GM12878 (cell line): ENCODE results near the gene TRDMT1. TPM values are rescaled to one million over a fixed set of nuclear protein-coding genes. Genes with fewer than 3 reads are reported as not detected.

Experiments used
- ATAC-seq: fragments of 200-7000 bp; cut with Tn5 transposase; 3 replicates; pipeline ENCODE4 v1.9.1; 2020; ENCODE audit warnings: mild to moderate bottlenecking, moderate library complexity
- BruUV-seq: library from RNA; stranded (reverse); fragments of 400-500 nt; replicated peaks from 2 replicates; lab custom pipeline; 2021; lab: Mats Ljungman, UMichigan
- CTCF ChIA-PET: fragments of 300-600 bp; sonication (Branson Sonifier 250); formaldehyde crosslinking; extraction: SDS; loops from one replicate; lab custom pipeline; 2021; ENCODE audit warnings: inconsistent platforms; lab: Yijun Ruan, JAX
- POLR2A ChIA-PET: fragments of 350-600 bp; formaldehyde crosslinking; extraction: SDS; loops from one replicate; lab custom pipeline; 2021; ENCODE audit warnings: inconsistent platforms; lab: Charles Lee
- RAD21 ChIA-PET: fragments of 300-600 bp; sonication (Branson Sonifier 250); formaldehyde crosslinking; loops from one replicate; lab custom pipeline; 2023; ENCODE audit warnings: antibody characterized with exemption; ENCODE audit not compliant: unreplicated experiment; lab: Charles Lee
- SMC1A ChIA-PET: fragments of 300-600 bp; sonication (Branson Sonifier 250); formaldehyde crosslinking; loops from one replicate; lab custom pipeline; 2023; ENCODE audit not compliant: unreplicated experiment, uncharacterized antibody; lab: Charles Lee
- DNase-seq: peaks from one replicate; pipeline ENCODE4 v3.0.0-alpha.2; 2011; ENCODE audit warnings: low read depth, low spot score
- FAIRE-seq: peaks from 3 replicates; lab custom pipeline; 2011; peaks lifted over from hg19 to GRCh38; lab: Jason Lieb, UNC
- H2AFZ ChIP-seq: 2 replicates; pipeline ENCODE4 v1.6.0; 2011; ENCODE audit warnings: low read depth, low read length, control low read depth; ENCODE audit not compliant: control insufficient read depth
- H3K27ac ChIP-seq: 2 replicates; pipeline ENCODE4 v1.5.1; 2011; ENCODE audit warnings: control low read depth; ENCODE audit not compliant: control insufficient read depth, insufficient read depth
- H3K27me3 ChIP-seq, 2 experiments: replicated peaks in 1 of 2; 2 replicates each; pipeline versions ENCODE4 v1.6.0 to v1.6.1; 2011; ENCODE audit warnings: low read length in 1 of 2; ENCODE audit not compliant: control insufficient read depth in 2 of 2, insufficient read depth in 2 of 2
- H3K36me3 ChIP-seq, 2 experiments: 2 replicates each; pipeline ENCODE4 v1.5.1; 2011; ENCODE audit warnings: low read length in 1 of 2; ENCODE audit not compliant: control insufficient read depth in 2 of 2, insufficient read depth in 2 of 2
- H3K4me1 ChIP-seq: 2 replicates; pipeline ENCODE4 v1.6.1; 2011; ENCODE audit warnings: mild to moderate bottlenecking, low read length, moderate library complexity, mixed read lengths; ENCODE audit not compliant: control insufficient read depth, insufficient read depth
- H3K4me2 ChIP-seq: 2 replicates; pipeline ENCODE4 v1.6.0; 2011; ENCODE audit warnings: control low read depth; ENCODE audit not compliant: control insufficient read depth, insufficient read depth
- H3K4me3 ChIP-seq: fragments of 200-600 bp; sonication (generic); 2 replicates; pipeline ENCODE4 v1.5.1; 2016
- H3K79me2 ChIP-seq: 2 replicates; pipeline ENCODE4 v1.6.0; 2011; ENCODE audit warnings: low read length; ENCODE audit not compliant: control insufficient read depth, insufficient read depth
- H3K9ac ChIP-seq: 2 replicates; pipeline ENCODE4 v1.8.0; 2011; ENCODE audit warnings: low read length, control low read depth, mixed read lengths; ENCODE audit not compliant: control insufficient read depth, insufficient read depth
- H3K9me3 ChIP-seq: replicated peaks from 3 replicates; pipeline ENCODE4 v1.5.1; 2011; ENCODE audit warnings: mild to moderate bottlenecking, low read length; ENCODE audit not compliant: control insufficient read depth, insufficient read depth
- H4K20me1 ChIP-seq: 2 replicates; pipeline ENCODE4 v1.6.0; 2011; ENCODE audit not compliant: control insufficient read depth, insufficient read depth
- ASH2L ChIP-seq: fragments of 300-600, 200-600 bp; sonication (generic); IDR thresholded peaks from 2 replicates; pipeline ENCODE4 v1.6.1; 2017; ENCODE audit warnings: low read depth, mild to moderate bottlenecking, borderline replicate concordance
- ATF3 ChIP-seq: IDR thresholded peaks from 2 replicates; pipeline ENCODE4 v1.6.1; 2011; ENCODE audit warnings: low read depth, mild to moderate bottlenecking, low read length, moderate library complexity, borderline replicate concordance; ENCODE audit errors: extremely low read depth
- CBX5 ChIP-seq: sonication (generic); IDR thresholded peaks from 2 replicates; pipeline ENCODE4 v1.6.1; 2016; ENCODE audit warnings: low read depth, moderate library complexity, mild to moderate bottlenecking, inconsistent platforms
- CHD1 ChIP-seq: IDR thresholded peaks from 2 replicates; pipeline ENCODE4 v1.6.1; 2012; ENCODE audit warnings: low read depth, low read length, improper control_type of control experiment
- CREB1 ChIP-seq: IDR thresholded peaks from 2 replicates; pipeline ENCODE4 v1.6.1; 2012; ENCODE audit warnings: low read depth, mild to moderate bottlenecking, inconsistent platforms
- ETV6 ChIP-seq, 2 experiments: fragments of 450-650 bp in 1 of 2; IDR thresholded peaks in 1 of 2; conservative IDR thresholded peaks in 1 of 2; 2 replicates each; pipeline ENCODE4 v1.6.1; 2014; ENCODE audit warnings: antibody characterized with exemption in 1 of 2, borderline replicate concordance in 1 of 2, low read depth in 1 of 2, mild to moderate bottlenecking in 1 of 2, moderate library complexity in 1 of 2
- IKZF2 ChIP-seq, 2 experiments: fragments of 450-650 bp; IDR thresholded peaks; 2 replicates each; pipeline ENCODE4 v1.6.1; 2017; ENCODE audit warnings: mild to moderate bottlenecking in 2 of 2, moderate library complexity in 2 of 2
- MLLT1 ChIP-seq: fragments of 450-650 bp; IDR thresholded peaks from 2 replicates; pipeline ENCODE4 v1.6.1; 2016; ENCODE audit warnings: mild to moderate bottlenecking
- MYC ChIP-seq: IDR thresholded peaks from 2 replicates; pipeline ENCODE4 v1.6.1; 2011; ENCODE audit warnings: mild to moderate bottlenecking, low read length, moderate library complexity, inconsistent platforms; ENCODE audit not compliant: insufficient read depth, insufficient replicate concordance, insufficient read length, severe bottlenecking
- ZBTB40 ChIP-seq: fragments of 450-650 bp; IDR thresholded peaks from 2 replicates; pipeline ENCODE4 v1.6.1; 2016; ENCODE audit warnings: mild to moderate bottlenecking, moderate library complexity, borderline replicate concordance
- ZNF274 ChIP-seq: IDR thresholded peaks from one replicate; pipeline ENCODE4 v1.8.0; 2011; ENCODE audit not compliant: insufficient read length, insufficient read depth
- ZNF622 ChIP-seq: fragments of 450-650 bp; IDR thresholded peaks from 2 replicates; pipeline ENCODE4 v1.6.1; 2017; ENCODE audit warnings: mild to moderate bottlenecking, inconsistent platforms
- in situ Hi-C: fragments of 300-500 bp; cut with MboI; formaldehyde crosslinking; loops from 9 replicates; pipeline ENCODE4 v1.14.3; 2018; ENCODE audit warnings: mixed read lengths
- intact Hi-C: fragments of 100-400 bp; cut with micrococcal nuclease; formaldehyde crosslinking; loops from one replicate; pipeline ENCODE4 v1.14.2; 2022; ENCODE audit not compliant: unreplicated experiment
- polyA plus RNA-seq, 11 experiments: library from polyadenylated mRNA; depleted of rRNA in 4 of 11; unstranded in 6 of 11; stranded (reverse) in 5 of 11; fragments of >200 nt; fragmentation: Nextera tagmentation in 4 of 11; fragmentation: Illumina TruSeq in 1 of 11; extraction: Ambion mirVana in 4 of 11; extraction: Trizol in 1 of 11; gene quantifications; 1 replicate in 1 of 11; 2 replicates in 10 of 11; pipeline versions ENCODE4 v1.2.1 to v1.2.3, GENCODE V29; 2011 to 2016; ENCODE audit warnings: inconsistent platforms in 2 of 11, missing spikeins in 2 of 11, low read depth in 1 of 11
- total RNA-seq, 4 experiments: library from RNA; depleted of rRNA in 3 of 4; stranded (reverse); fragments of >200 nt in 3 of 4; fragmentation: Illumina TruSeq in 1 of 4; extraction: Trizol in 1 of 4; gene quantifications; 2 replicates each; pipeline versions ENCODE4 v1.2.1 to v1.2.3, GENCODE V29; 2013 to 2021

TRDMT1 gene
- total and polyA plus RNA-seq, 10 of the 15 experiments (the other 5 are each of a cell fraction or from before 2014, with no cell fraction given), result 2.3 to 9.7 (median 4.6) TPM

- TF ChIP-seq ZBTB40 (no peak), ATF3 (no peak), ZNF622 (no peak), MLLT1 (no peak), ZNF274 (no peak)
Observed at GRCh38 chr10:17177014-17177413, 24.5 kb downstream of the TRDMT1 start (continued).

- H3K4me1 ChIP-seq, result no peaks in the 10 kb centered on the region
- no peaks in the 10 kb centered on the region; a peak in 1 of 4 replicates for H3K36me3 ChIP-seq
- no peak overlapping the region for H3K9ac ChIP-seq
- H3K9me3 ChIP-seq, result no peaks in the 10 kb centered on the region
- no peak overlapping the region for H3K4me2 ChIP-seq
- H3K27ac ChIP-seq, result no peak overlapping the region
- H4K20me1 ChIP-seq, result no peaks in the 10 kb centered on the region
- ATAC-seq (no peak), DNase-seq (no peak), FAIRE-seq (no peak)
- in situ Hi-C loops, result no loop called here
- no peak overlapping the region for H2AFZ ChIP-seq
- no peak for TF ChIP-seq MYC
- no peak for TF ChIP-seq ETV6 (conservative IDR thresholded peaks at IDR 0.05 in 1 of 2, IDR thresholded peaks at IDR 0.05 in 1 of 2; ENCODE audit: borderline replicate concordance in 1 of 2, low read depth in 1 of 2)
- no peak for TF ChIP-seq CREB1
- TF ChIP-seq IKZF2 (IDR thresholded peaks at IDR 0.05), result no peak
- TF ChIP-seq CHD1, result no peak
- TF ChIP-seq ASH2L, result no peak
- no peak for TF ChIP-seq CBX5
- intact Hi-C loops, result no loop called here
- ChIA-PET POLR2A (no interaction called here), SMC1A (interaction anchor here (0.6 to 1.1 kb wide), 2 partner anchors 25 to 1331 kb away, joined by 3 to 4 read pairs; partner anchors contain the start of gene TRDMT1), RAD21 (no interaction called here), CTCF (interaction anchor here (1.0 kb wide), 1 partner anchor 81 kb away, joined by 3 read pairs; no protein-coding TSS in a partner anchor)
- BruUV-seq, result no TSS peak
- H3K79me2 ChIP-seq, result no peaks in the 10 kb centered on the region
- H3K27me3 ChIP-seq, result no peaks in the 10 kb centered on the region
- no peak overlapping the region for H3K4me3 ChIP-seq
Observed at GRCh38 chr10:17176091-17176490, 25.4 kb downstream of the TRDMT1 start.
